CD4-positive, alpha-beta T cell (primary cell): Measurements from ENCODE around the gene ENAH. TPM values are rescaled to one million over a fixed set of nuclear protein-coding genes. Genes with fewer than 3 reads are reported as not detected.

Experiments
- ATAC-seq: fragments of 200-7000 bp; cut with Tn5 transposase; one replicate; pipeline ENCODE4 v1.10.0; 2022; ENCODE audit warnings: mild to moderate bottlenecking; ENCODE audit not compliant: poor library complexity
- CTCF ChIA-PET: fragments of 350-600 bp; sonication (Branson Sonifier 250); formaldehyde crosslinking; loops from one replicate; lab custom pipeline; 2021; ENCODE audit warnings: antibody characterized with exemption, inconsistent platforms; lab: Charles Lee
- POLR2A ChIA-PET: fragments of 350-600 bp; sonication (Branson Sonifier 250); formaldehyde crosslinking; loops from one replicate; lab custom pipeline; 2021; ENCODE audit warnings: antibody characterized with exemption, inconsistent platforms; lab: Charles Lee
- DNase-seq, 14 experiments: peaks; one replicate each; pipeline ENCODE4 v3.0.0-alpha.2; 2013 to 2020; ENCODE audit warnings: mixed read lengths in 2 of 14
- H3K27ac ChIP-seq, 2 donors: one replicate each; pipeline versions ENCODE4 v1.5.1 to v1.7.0; 2013; ENCODE audit warnings: low read length in 2 of 2, low read depth in 1 of 2, mild to moderate bottlenecking in 1 of 2
- H3K27me3 ChIP-seq, 2 experiments: 1 replicate in 1 of 2; 2 replicates in 1 of 2; pipeline versions ENCODE4 v1.6.1 to v1.7.0; 2013; ENCODE audit warnings: low read length in 2 of 2, control low read depth in 1 of 2, mild to moderate bottlenecking in 1 of 2, moderate library complexity in 1 of 2; ENCODE audit not compliant: insufficient read depth in 2 of 2, control insufficient read depth in 1 of 2
- H3K36me3 ChIP-seq: one replicate; pipeline ENCODE4 v1.6.1; 2013; ENCODE audit warnings: low read length, control low read depth; ENCODE audit not compliant: insufficient read depth
- H3K4me1 ChIP-seq: one replicate; pipeline ENCODE4 v1.6.1; 2013; ENCODE audit warnings: low read length, control low read depth; ENCODE audit not compliant: insufficient read depth
- H3K4me3 ChIP-seq: one replicate; pipeline ENCODE4 v1.5.1; 2013; ENCODE audit warnings: mild to moderate bottlenecking, low read length, moderate library complexity
- H3K9me3 ChIP-seq, 2 experiments: 1 replicate in 1 of 2; 2 replicates in 1 of 2; pipeline versions ENCODE4 v1.6.1 to v1.7.0; 2013; ENCODE audit warnings: low read length in 2 of 2, mild to moderate bottlenecking in 2 of 2, control low read depth in 1 of 2, moderate library complexity in 1 of 2; ENCODE audit not compliant: control insufficient read depth in 1 of 2, insufficient read depth in 1 of 2
- H3K27ac Mint-ChIP-seq: one replicate; pipeline ENCODE4 v1.8.0; 2020; ENCODE audit warnings: mixed read lengths
- H3K27me3 Mint-ChIP-seq: one replicate; pipeline ENCODE4 v1.8.0; 2021; ENCODE audit warnings: mixed read lengths
- H3K36me3 Mint-ChIP-seq: one replicate; pipeline ENCODE4 v1.8.0; 2021; ENCODE audit warnings: low read depth, mixed read lengths
- H3K4me1 Mint-ChIP-seq: one replicate; pipeline ENCODE4 v1.8.0; 2021; ENCODE audit warnings: low read depth, mixed read lengths
- H3K4me3 Mint-ChIP-seq: one replicate; pipeline ENCODE4 v1.8.0; 2020; ENCODE audit warnings: mild to moderate bottlenecking, mixed read lengths
- H3K9me3 Mint-ChIP-seq: one replicate; pipeline ENCODE4 v1.8.0; 2020; ENCODE audit warnings: mixed read lengths
- CTCF ChIP-seq: fragments of 200-600 bp; IDR thresholded peaks from one replicate; pipeline ENCODE4 v1.8.0; 2022; ENCODE audit warnings: antibody characterized with exemption, mild to moderate bottlenecking
- intact Hi-C, 2 experiments: fragments of 100-400 bp; cut with DNase I in 1 of 2; cut with micrococcal nuclease in 1 of 2; formaldehyde crosslinking; loops; one replicate each; pipeline versions ENCODE4 v1.15.1 to v1.9.0; 2023 to 2025; cut with DNase I, micrococcal nuclease
- total RNA-seq, 174 experiments: library from RNA in 2 of 174; stranded (reverse) in 2 of 174; gene quantifications; one replicate each; pipeline ENCODE4 v1.2.3 and lab custom pipeline; 2021 to 2026

Gene ENAH
- total RNA-seq, 2 experiments from 2014 or later = not detected

- TF ChIP-seq CTCF = no peak
- Histone ChIP-seq H3K4me1 (no peaks in the 10 kb centered on the region), H3K9me3 (no peaks in the 10 kb centered on the region), H3K36me3 (no peaks in the 10 kb centered on the region), H3K4me3 (no peak overlapping the region), H3K27ac (no peak overlapping the region), H3K27me3 (no peaks in the 10 kb centered on the region)
- H3K27ac Mint-ChIP-seq = no peak overlapping the region
- no peak for ATAC-seq
- no peaks in the 10 kb centered on the region for H3K36me3 Mint-ChIP-seq
- H3K4me3 Mint-ChIP-seq = no peak overlapping the region
- intact Hi-C loops = no loop called here
- CTCF ChIA-PET = no interaction called here
- peaks cover 5% of the 10 kb centered on the region for H3K4me1 Mint-ChIP-seq
- no peaks in the 10 kb centered on the region for H3K9me3 Mint-ChIP-seq
- DNase-seq = no peak
- H3K27me3 Mint-ChIP-seq = peaks cover 23% of the 10 kb centered on the region
- POLR2A ChIA-PET = interaction anchor here (0.7 to 0.8 kb wide), 2 partner anchors 201 to 233 kb away, joined by 3 read pairs; partner anchors contain the start of genes EPHX1 and SRP9
These were observed 75.7 kb downstream of the ENAH start for GRCh38 chr1:225577241-225577640.

- no peak for TF ChIP-seq CTCF
- ATAC-seq (no peak), DNase-seq (no peak)
- Histone ChIP-seq H3K4me1 (no peaks in the 10 kb centered on the region), H3K27me3 (peaks cover 0 to 4% of the 10 kb centered on the region in 2 experiments), H3K9me3 (no peaks in the 10 kb centered on the region), H3K27ac (no peak overlapping the region), H3K36me3 (no peaks in the 10 kb centered on the region), H3K4me3 (no peak overlapping the region)
- POLR2A ChIA-PET = no interaction called here
- no peak overlapping the region for H3K27ac Mint-ChIP-seq
- H3K27me3 Mint-ChIP-seq = peaks cover 8% of the 10 kb centered on the region
- H3K4me3 Mint-ChIP-seq = no peak overlapping the region
- intact Hi-C loops = no loop called here
- H3K36me3 Mint-ChIP-seq = no peaks in the 10 kb centered on the region
- H3K9me3 Mint-ChIP-seq = no peaks in the 10 kb centered on the region
- CTCF ChIA-PET = no interaction called here
- H3K4me1 Mint-ChIP-seq = peaks cover 5% of the 10 kb centered on the region
These were observed 79.7 kb downstream of the ENAH start for GRCh38 chr1:225573216-225573615.

GRCh38 chr1:225572422-225572821 lies 80.5 kb downstream of the ENAH start:
- no peak overlapping the region for H3K4me3 ChIP-seq
- POLR2A ChIA-PET = no interaction called here
- TF ChIP-seq CTCF = no peak
- no peaks in the 10 kb centered on the region for H3K36me3 ChIP-seq
- intact Hi-C loops = no loop called here
- no peak overlapping the region for H3K27ac ChIP-seq
- DNase-seq = no peak
- H3K4me1 ChIP-seq = no peaks in the 10 kb centered on the region
- CTCF ChIA-PET = no interaction called here
- no peaks in the 10 kb centered on the region for H3K9me3 Mint-ChIP-seq
- no peak overlapping the region for H3K27ac Mint-ChIP-seq
- H3K4me1 Mint-ChIP-seq = peaks cover 5% of the 10 kb centered on the region
- peaks cover 0 to 4% of the 10 kb centered on the region in 2 experiments for H3K27me3 ChIP-seq
- H3K9me3 ChIP-seq = no peaks in the 10 kb centered on the region
- no peak for ATAC-seq
- H3K36me3 Mint-ChIP-seq = no peaks in the 10 kb centered on the region
- H3K27me3 Mint-ChIP-seq = peaks cover under 1% of the 10 kb centered on the region
- H3K4me3 Mint-ChIP-seq = no peak overlapping the region
